HG03097 (cell line): ENCODE data around the gene SLC25A36.
"Not testable (repeated sequence)": the region's sequence is repeated elsewhere in the genome, so short reads cannot be mapped to it uniquely, and the experiment has no call there.

ENCODE experiments used
- ATAC-seq: cut with Tn5 transposase; IDR thresholded peaks from one replicate; pipeline ENCODE4 v1.9.1; 2021; ENCODE audit not compliant: unreplicated experiment, low FRiP score

Gene SLC25A36

GRCh38 chr3:140980663-140981062, 39.0 kb downstream of the SLC25A36 start:
- no peak for ATAC-seq

DNA sequence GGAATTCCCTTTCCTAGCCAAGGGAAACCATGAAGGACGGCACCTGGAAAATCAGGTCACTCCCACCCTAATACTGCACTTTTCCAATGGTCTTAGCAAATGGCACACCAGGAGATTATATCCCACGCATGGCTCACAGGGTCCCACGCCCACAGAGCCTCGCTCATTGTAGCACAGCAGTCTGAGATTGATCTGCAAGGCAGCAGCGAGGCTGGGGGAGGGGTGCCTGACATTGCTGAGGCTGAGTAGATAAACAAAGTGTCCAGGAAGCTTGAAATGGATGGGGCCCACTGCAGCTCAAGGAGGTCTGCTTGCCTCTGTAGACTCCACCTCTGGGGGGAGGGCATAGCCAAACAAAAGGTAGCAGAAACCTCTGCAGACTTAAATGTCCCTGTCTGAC, 46.2 kb downstream of the SLC25A36 start:
- ATAC-seq: not testable (repeated sequence)

- ATAC-seq: no peak
Observed at GRCh38 chr3:140994316-140994715, 52.7 kb downstream of the SLC25A36 start.

GRCh38 chr3:140994861-140995260, 53.2 kb downstream of the SLC25A36 start:
- not testable (repeated sequence) for ATAC-seq

GRCh38 chr3:140995881-140996280, 54.2 kb downstream of the SLC25A36 start:
- no peak for ATAC-seq

DNA sequence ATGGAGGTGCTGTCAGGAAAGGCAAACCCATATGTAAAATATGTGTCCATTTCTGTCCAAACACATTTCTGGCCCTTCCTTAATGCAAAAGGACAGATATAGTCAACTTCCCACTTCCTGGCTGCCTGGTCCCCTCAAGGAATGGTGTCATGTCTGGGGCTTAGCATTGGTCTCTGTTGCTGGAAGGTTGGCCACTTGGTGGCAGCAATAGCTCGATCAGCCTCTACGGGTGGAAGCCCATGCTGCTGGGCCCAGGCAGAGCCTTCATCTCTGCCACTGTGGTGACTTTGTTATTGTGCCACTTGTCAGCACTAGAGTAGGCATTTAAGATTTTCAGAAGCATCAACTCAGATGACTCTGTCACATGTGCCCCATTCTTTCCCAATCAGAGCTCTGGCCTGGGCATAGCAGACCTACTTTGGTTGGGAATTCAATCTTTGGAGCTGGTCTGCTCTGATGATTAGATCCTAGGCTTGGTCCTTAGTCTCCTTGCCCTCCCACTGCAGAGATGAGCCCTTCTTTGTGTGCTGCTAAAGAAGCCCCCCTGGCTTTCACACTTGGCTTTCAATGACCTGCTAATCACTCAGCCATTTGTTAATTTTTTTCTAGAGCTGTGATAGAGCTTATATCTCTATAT, 58.5 kb downstream of the SLC25A36 start:
- ATAC-seq: no peak

DNA sequence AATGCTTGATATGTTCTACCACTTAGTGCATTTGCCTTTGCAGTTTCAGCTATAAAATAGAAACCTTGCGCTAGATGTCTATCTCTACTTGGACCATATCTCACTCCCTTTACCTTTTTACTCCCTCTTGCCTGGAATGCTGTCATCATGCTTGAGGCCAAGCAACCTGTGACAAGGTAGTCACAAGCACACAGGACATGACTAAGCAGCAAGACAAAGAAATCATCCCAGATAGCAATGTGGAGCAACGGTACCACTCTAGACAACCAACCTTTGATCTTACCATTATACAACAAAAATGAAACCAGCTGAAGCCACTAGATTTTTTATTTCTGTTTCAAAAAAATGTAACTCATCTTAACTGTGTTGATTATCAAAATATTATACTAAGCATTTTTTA, 59.0 kb downstream of the SLC25A36 start:
- no peak for ATAC-seq

- no peak for ATAC-seq
Observed at GRCh38 chr3:141006344-141006743, 64.7 kb downstream of the SLC25A36 start.

DNA sequence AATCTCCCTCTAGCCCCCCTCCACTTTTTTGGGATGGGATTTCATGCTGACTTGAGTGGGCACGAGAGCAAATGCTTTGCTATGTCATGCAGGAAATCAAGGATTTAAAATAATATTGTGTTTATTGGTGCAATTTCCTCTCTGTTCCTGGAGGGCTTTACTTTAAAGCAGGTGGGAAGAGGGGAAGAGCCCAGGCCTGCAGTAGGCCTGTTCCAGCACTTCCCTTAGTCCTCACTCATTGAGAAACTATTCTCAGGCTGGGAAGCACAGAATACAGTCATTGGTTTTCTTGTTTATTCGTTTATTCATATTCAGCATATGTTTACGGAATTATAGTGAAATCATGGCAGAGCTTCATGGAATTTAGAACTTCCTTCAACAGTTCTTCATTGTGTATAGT, 67.9 kb downstream of the SLC25A36 start:
- no peak for ATAC-seq

DNA sequence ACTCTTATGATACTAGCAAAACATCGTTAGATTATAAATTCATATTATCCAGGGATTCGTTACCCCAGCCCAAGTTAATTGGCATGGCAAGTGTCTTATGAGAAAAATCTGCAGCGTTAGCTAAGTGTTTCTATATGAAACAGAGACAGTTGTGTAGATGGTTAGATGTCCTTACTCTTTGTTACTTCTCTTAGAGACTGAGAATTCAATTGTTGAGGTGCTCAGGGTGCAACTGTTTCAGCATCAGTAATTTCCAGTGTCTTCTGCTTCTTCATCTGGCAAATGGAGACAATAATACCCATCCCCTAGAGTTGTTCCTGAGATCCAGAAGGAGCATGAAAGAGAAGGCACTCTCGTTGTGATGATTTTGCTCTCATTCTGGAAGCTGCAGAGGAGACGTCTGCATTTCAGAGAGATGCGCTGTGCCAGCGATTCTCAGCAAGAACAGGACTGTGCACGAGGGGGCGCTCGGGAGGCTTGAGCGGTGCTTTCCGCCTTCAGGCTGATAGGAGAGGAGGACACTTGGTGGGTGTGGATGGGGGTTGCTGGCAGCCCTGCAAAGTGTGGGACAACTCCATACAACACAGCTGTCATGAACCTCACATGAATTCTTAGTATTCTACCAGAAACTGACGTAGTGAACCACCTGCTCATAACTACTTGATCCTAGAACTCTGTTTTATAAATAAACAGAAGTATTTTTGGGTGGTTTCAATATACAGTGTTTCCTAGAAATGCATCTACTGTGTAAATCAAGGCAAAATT, 69.8 kb downstream of the SLC25A36 start:
- no peak for ATAC-seq

DNA sequence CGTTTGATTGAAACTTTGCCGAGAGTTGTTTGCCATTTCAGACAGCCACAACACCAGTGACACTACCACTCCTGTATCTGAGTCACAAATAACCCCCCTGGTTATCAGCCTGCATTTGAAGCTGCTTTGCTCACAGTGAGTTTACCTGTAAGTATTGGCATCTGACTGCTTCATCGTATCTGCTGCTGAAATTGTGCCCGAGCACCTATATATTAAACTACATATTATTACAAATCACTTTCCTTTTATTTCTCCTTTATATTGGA, 70.3 kb downstream of the SLC25A36 start:
- ATAC-seq: no peak

GRCh38 chr3:141012571-141012970, 70.9 kb downstream of the SLC25A36 start:
- ATAC-seq: no peak

DNA sequence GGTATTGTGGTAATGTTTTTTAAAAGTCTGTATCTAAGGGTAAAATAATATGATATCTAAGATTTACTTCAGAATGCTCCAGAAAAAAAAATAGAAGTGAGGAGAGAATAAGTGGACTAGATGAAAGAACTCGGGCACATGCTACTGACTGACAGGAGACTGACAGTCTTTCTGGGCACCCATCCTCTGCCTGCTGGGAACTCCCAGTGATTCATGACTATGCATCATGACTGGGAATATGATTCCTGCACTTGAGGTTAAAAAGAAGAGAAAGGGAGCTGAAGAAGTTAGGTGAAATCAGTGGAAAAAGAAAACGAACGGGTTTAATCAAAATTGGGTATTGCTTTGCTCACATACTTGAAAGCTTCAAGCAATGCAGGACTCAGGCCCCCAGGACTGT, 73.8 kb downstream of the SLC25A36 start:
- no peak for ATAC-seq

- not testable (repeated sequence) for ATAC-seq
Observed at GRCh38 chr3:141017366-141018322, 76.0 kb downstream of the SLC25A36 start.

- ATAC-seq: no peak
Observed at GRCh38 chr3:141019244-141019643, 77.6 kb downstream of the SLC25A36 start.

DNA sequence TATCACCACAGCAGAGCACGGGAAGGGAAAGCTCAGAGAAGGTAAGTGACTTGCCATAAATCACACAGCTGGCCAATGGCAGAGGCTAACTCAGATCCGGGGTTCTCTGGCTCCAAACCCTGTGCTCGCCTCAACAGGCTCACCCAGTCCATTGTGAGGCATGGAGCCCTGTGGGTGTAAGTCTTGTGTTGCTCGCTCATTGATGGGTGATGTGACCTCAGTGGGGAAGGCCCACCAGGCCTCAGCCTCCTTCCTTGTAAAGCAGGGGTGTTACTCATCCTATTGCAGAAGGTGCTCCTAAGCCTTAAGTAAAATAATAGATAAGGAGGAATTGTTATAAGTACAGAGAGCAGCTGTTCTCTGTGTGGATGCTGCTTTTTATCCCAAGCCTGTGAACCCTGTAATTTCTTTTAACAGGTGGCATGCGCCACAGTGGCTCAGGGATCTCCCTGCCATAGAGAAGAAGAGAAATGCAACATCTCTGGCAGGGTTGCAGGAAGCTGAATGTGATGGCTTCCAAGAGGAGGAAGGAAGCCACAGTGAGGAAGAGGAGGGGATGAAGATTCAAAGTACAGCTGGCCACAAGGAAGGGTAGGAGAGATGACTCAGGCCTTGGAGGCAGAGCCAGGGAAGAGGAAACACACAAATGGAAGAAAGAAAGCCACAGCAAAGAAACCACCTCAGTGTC, 78.7 kb downstream of the SLC25A36 start:
- ATAC-seq: no peak

- no peak for ATAC-seq
Observed at GRCh38 chr3:141021261-141021660, 79.6 kb downstream of the SLC25A36 start.
